Activated CD4-positive, alpha-beta memory T cell treated with anti-CD3 and anti-CD28 coated beads for 36 hours (primary cell): ENCODE measurements around the gene PRAC1. TPM values are rescaled to one million over a fixed set of nuclear protein-coding genes. Genes with fewer than 3 reads are reported as not detected.

Experiments used
- CTCF ChIA-PET: fragments of 350-600 bp; sonication (Branson Sonifier 250); formaldehyde crosslinking; loops from one replicate; lab custom pipeline; 2021; ENCODE audit warnings: antibody characterized with exemption, inconsistent platforms; lab: Charles Lee
- POLR2A ChIA-PET: fragments of 350-600 bp; sonication (Branson Sonifier 250); formaldehyde crosslinking; loops from one replicate; lab custom pipeline; 2021; ENCODE audit warnings: antibody characterized with exemption; lab: Charles Lee
- DNase-seq: peaks from one replicate; pipeline ENCODE4 v3.0.0-alpha.2; 2020
- H3K27ac Mint-ChIP-seq: one replicate; pipeline ENCODE4 v1.8.0; 2021; ENCODE audit warnings: mixed read lengths
- H3K27me3 Mint-ChIP-seq: one replicate; pipeline ENCODE4 v1.8.0; 2021; ENCODE audit warnings: mixed read lengths
- H3K36me3 Mint-ChIP-seq: one replicate; pipeline ENCODE4 v1.8.0; 2021; ENCODE audit warnings: mixed read lengths
- H3K4me1 Mint-ChIP-seq: one replicate; pipeline ENCODE4 v1.8.0; 2021; ENCODE audit warnings: low read depth, mixed read lengths
- H3K4me3 Mint-ChIP-seq: one replicate; pipeline ENCODE4 v1.8.0; 2021; ENCODE audit warnings: mild to moderate bottlenecking, mixed read lengths
- H3K9me3 Mint-ChIP-seq: one replicate; pipeline ENCODE4 v1.8.0; 2021; ENCODE audit warnings: mixed read lengths
- intact Hi-C: fragments of 100-400 bp; cut with micrococcal nuclease; formaldehyde crosslinking; loops from one replicate; pipeline ENCODE4 v1.15.1; 2023
- total RNA-seq, 2 experiments: library from RNA; stranded (reverse); gene quantifications; one replicate each; pipeline ENCODE4 v1.2.3, GENCODE V29; 2021

The PRAC1 gene
- total RNA-seq, 2 experiments from 2014 or later = not detected

- Mint-ChIP-seq H3K36me3 (peaks cover 2% of the 10 kb centered on the region), H3K9me3 (no peaks in the 10 kb centered on the region), H3K27ac (no peak overlapping the region), H3K4me1 (peaks cover 12% of the 10 kb centered on the region), H3K27me3 (peaks cover 68% of the 10 kb centered on the region), H3K4me3 (no peak overlapping the region)
- intact Hi-C loops = no loop called here
- DNase-seq = no peak
- CTCF ChIA-PET = interaction anchor here (0.9 to 2.0 kb wide), 3 partner anchors 8 to 37 kb away, joined by 3 to 11 read pairs (median 4); no protein-coding TSS in a partner anchor
- POLR2A ChIA-PET = no interaction called here
Measured at GRCh38 chr17:48715496-48716399, 6.6 kb downstream of the PRAC1 start.

- DNase-seq = no peak
- Mint-ChIP-seq H3K4me1 (no peaks in the 10 kb centered on the region), H3K27me3 (peaks cover 49% of the 10 kb centered on the region), H3K4me3 (no peak overlapping the region), H3K27ac (no peak overlapping the region), H3K9me3 (no peaks in the 10 kb centered on the region), H3K36me3 (no peaks in the 10 kb centered on the region)
- intact Hi-C loops = no loop called here
- ChIA-PET CTCF (interaction anchor here (0.9 to 1.6 kb wide), 3 partner anchors 14 to 173 kb away, joined by 3 to 5 read pairs (median 3); no protein-coding TSS in a partner anchor), POLR2A (no interaction called here)
Measured at GRCh38 chr17:48711128-48711527, 11.2 kb downstream of the PRAC1 start.

- no peak overlapping the region for H3K27ac Mint-ChIP-seq
- H3K27me3 Mint-ChIP-seq = peaks cover 48% of the 10 kb centered on the region
- no peaks in the 10 kb centered on the region for H3K36me3 Mint-ChIP-seq
- ChIA-PET POLR2A (no interaction called here), CTCF (interaction anchor here (0.8 to 2.2 kb wide), 6 partner anchors 20 to 174 kb away, joined by 3 to 11 read pairs (median 4); no protein-coding TSS in a partner anchor)
- intact Hi-C loops = no loop called here
- no peaks in the 10 kb centered on the region for H3K4me1 Mint-ChIP-seq
- DNase-seq = no peak
- no peaks in the 10 kb centered on the region for H3K9me3 Mint-ChIP-seq
- H3K4me3 Mint-ChIP-seq = no peak overlapping the region
Measured at GRCh38 chr17:48704361-48705248, 17.7 kb downstream of the PRAC1 start.

GRCh38 chr17:48701864-48702532, 20.3 kb downstream of the PRAC1 start:
- Mint-ChIP-seq H3K4me3 (no peak overlapping the region), H3K9me3 (no peaks in the 10 kb centered on the region), H3K27me3 (peaks cover 45% of the 10 kb centered on the region), H3K36me3 (no peaks in the 10 kb centered on the region), H3K27ac (no peak overlapping the region), H3K4me1 (no peaks in the 10 kb centered on the region)
- POLR2A ChIA-PET = no interaction called here
- CTCF ChIA-PET = interaction anchor here (1.3 to 1.4 kb wide), 2 partner anchors 24 to 33 kb away, joined by 3 read pairs; no protein-coding TSS in a partner anchor
- DNase-seq = no peak
- intact Hi-C loops = no loop called here

- H3K4me1 Mint-ChIP-seq = no peaks in the 10 kb centered on the region
- no peak for DNase-seq
- intact Hi-C loops = no loop called here
- ChIA-PET POLR2A (no interaction called here), CTCF (interaction anchor here (1.6 kb wide), 1 partner anchor 15 kb away, joined by 6 read pairs; no protein-coding TSS in a partner anchor)
- H3K9me3 Mint-ChIP-seq = no peaks in the 10 kb centered on the region
- no peaks in the 10 kb centered on the region for H3K36me3 Mint-ChIP-seq
- no peak overlapping the region for H3K4me3 Mint-ChIP-seq
- peaks cover 24% of the 10 kb centered on the region for H3K27me3 Mint-ChIP-seq
- H3K27ac Mint-ChIP-seq = no peak overlapping the region
Measured at GRCh38 chr17:48693178-48693577, 29.1 kb downstream of the PRAC1 start.

GRCh38 chr17:48692049-48692448, 30.3 kb downstream of the PRAC1 start:
- no peaks in the 10 kb centered on the region for H3K9me3 Mint-ChIP-seq

GRCh38 chr17:48690655-48691054, 31.7 kb downstream of the PRAC1 start:
- Mint-ChIP-seq H3K36me3 (no peaks in the 10 kb centered on the region), H3K9me3 (no peaks in the 10 kb centered on the region), H3K27me3 (peaks cover 7% of the 10 kb centered on the region), H3K4me3 (no peak overlapping the region), H3K27ac (no peak overlapping the region), H3K4me1 (no peaks in the 10 kb centered on the region)
- ChIA-PET POLR2A (no interaction called here), CTCF (no interaction called here)
- intact Hi-C loops = no loop called here
- no peak for DNase-seq

More at GRCh38 chr17:48692049-48692448, 30.3 kb downstream of the PRAC1 start:
- ChIA-PET CTCF (interaction anchor here (1.6 kb wide), 1 partner anchor 13 kb away, joined by 6 read pairs; no protein-coding TSS in a partner anchor), POLR2A (no interaction called here)
- Mint-ChIP-seq H3K4me1 (no peaks in the 10 kb centered on the region), H3K4me3 (no peak overlapping the region), H3K27me3 (peaks cover 17% of the 10 kb centered on the region), H3K27ac (no peak overlapping the region), H3K36me3 (no peaks in the 10 kb centered on the region)
- intact Hi-C loops = no loop called here
- DNase-seq = no peak

- Mint-ChIP-seq H3K27ac (no peak overlapping the region), H3K4me1 (peaks cover 2% of the 10 kb centered on the region), H3K4me3 (no peak overlapping the region), H3K27me3 (peaks cover 27% of the 10 kb centered on the region), H3K36me3 (no peaks in the 10 kb centered on the region), H3K9me3 (no peaks in the 10 kb centered on the region)
- CTCF ChIA-PET = interaction anchor here (2.1 to 5.8 kb wide), 3 partner anchors 42 to 196 kb away, joined by 6 to 119 read pairs (median 49); partner anchors contain the start of genes PRAC1 and PRAC2
- POLR2A ChIA-PET = no interaction called here
- no peak for DNase-seq
- intact Hi-C loops = no loop called here
Measured at GRCh38 chr17:48681609-48682008, 40.7 kb downstream of the PRAC1 start.

- H3K4me3 Mint-ChIP-seq = no peak overlapping the region
- H3K36me3 Mint-ChIP-seq = no peaks in the 10 kb centered on the region
- ChIA-PET CTCF (interaction anchor here (0.9 to 5.8 kb wide), 43 partner anchors 8 to 415 kb away, joined by 3 to 119 read pairs (median 7); partner anchors contain the start of genes ATP5MC1, HOXB13, PRAC1 and PRAC2), POLR2A (interaction anchor here (0.5 kb wide), 1 partner anchor 220 kb away, joined by 4 read pairs; no protein-coding TSS in a partner anchor)
- peaks cover 27% of the 10 kb centered on the region for H3K27me3 Mint-ChIP-seq
- H3K27ac Mint-ChIP-seq = no peak overlapping the region
- H3K4me1 Mint-ChIP-seq = peaks cover 2% of the 10 kb centered on the region
- DNase-seq = no peak
- no peaks in the 10 kb centered on the region for H3K9me3 Mint-ChIP-seq
- intact Hi-C loops = loop anchor here (2.0 to 5.0 kb wide), 3 partner anchors 43 to 199 kb away; partner anchors contain the start of genes PRAC1 and PRAC2
Measured at GRCh38 chr17:48679385-48680096, 42.8 kb downstream of the PRAC1 start.

- POLR2A ChIA-PET = interaction anchor here (0.6 kb wide), 1 partner anchor 113 kb away, joined by 3 read pairs; no protein-coding TSS in a partner anchor
- intact Hi-C loops = loop anchor here (2.0 to 5.0 kb wide), 3 partner anchors 44 to 200 kb away; partner anchors contain the start of genes PRAC1 and PRAC2
Measured at GRCh38 chr17:48678141-48678971, 44.0 kb downstream of the PRAC1 start.

More at GRCh38 chr17:48678141-48678971, 44.0 kb downstream of the PRAC1 start:
- Mint-ChIP-seq H3K36me3 (no peaks in the 10 kb centered on the region), H3K9me3 (no peaks in the 10 kb centered on the region), H3K27ac (no peak overlapping the region), H3K4me1 (peaks cover 2% of the 10 kb centered on the region), H3K4me3 (no peak overlapping the region), H3K27me3 (peaks cover 29% of the 10 kb centered on the region)
- CTCF ChIA-PET = interaction anchor here (0.6 to 5.8 kb wide), 67 partner anchors 9 to 917 kb away, joined by 3 to 119 read pairs (median 5); partner anchors contain the start of genes ATP5MC1, HOXB13, PRAC1 and PRAC2
- DNase-seq = peak; percentile 79
